GM23338 (cell line): ENCODE measurements around the gene FBXL19. TPM values are rescaled to one million over a fixed set of nuclear protein-coding genes. Genes with fewer than 3 reads are reported as not detected.

Experiments
- ATAC-seq: fragments of 200-7000 bp; cut with Tn5 transposase; 3 replicates; pipeline ENCODE4 v1.9.1; 2020
- DNase-seq: peaks from one replicate; pipeline ENCODE4 v3.0.0-alpha.2; 2015; ENCODE audit warnings: low spot score
- H2AFZ ChIP-seq: fragments of 200-600 bp; sonication (generic); 2 replicates; pipeline ENCODE4 v1.8.0; 2016; ENCODE audit warnings: antibody characterized with exemption, mild to moderate bottlenecking, moderate library complexity
- H3F3A ChIP-seq: fragments of 200-600 bp; sonication (generic); replicated peaks from 2 replicates; pipeline ENCODE4 v1.8.0; 2017; ENCODE audit warnings: antibody characterized with exemption, mixed run types, low read depth
- H3K27ac ChIP-seq: fragments of 200-600 bp; sonication (generic); 2 replicates; pipeline ENCODE4 v1.6.1; 2016; ENCODE audit warnings: low read depth
- H3K27me3 ChIP-seq: fragments of 200-600 bp; sonication (generic); 2 replicates; pipeline ENCODE4 v1.8.0; 2016; ENCODE audit warnings: mild to moderate bottlenecking, mixed run types, moderate library complexity; ENCODE audit not compliant: insufficient read depth
- H3K36me3 ChIP-seq: fragments of 200-600 bp; sonication (generic); 2 replicates; pipeline ENCODE4 v1.8.0; 2016; ENCODE audit warnings: mild to moderate bottlenecking; ENCODE audit not compliant: insufficient read depth
- H3K4me1 ChIP-seq: fragments of 200-600 bp; sonication (generic); 2 replicates; pipeline ENCODE4 v1.8.0; 2016; ENCODE audit warnings: mild to moderate bottlenecking, moderate library complexity; ENCODE audit not compliant: insufficient read depth
- H3K4me2 ChIP-seq: fragments of 200-600 bp; sonication (generic); 2 replicates; pipeline ENCODE4 v1.7.1; 2017; ENCODE audit warnings: mixed run types
- H3K4me3 ChIP-seq: fragments of 200-600 bp; sonication (generic); 2 replicates; pipeline ENCODE4 v1.6.1; 2016; ENCODE audit warnings: mixed run types
- H3K79me2 ChIP-seq: fragments of 200-600 bp; sonication (generic); replicated peaks from 2 replicates; pipeline ENCODE4 v1.8.0; 2017; ENCODE audit warnings: mild to moderate bottlenecking; ENCODE audit not compliant: insufficient read depth
- H3K9me2 ChIP-seq: fragments of 200-600 bp; sonication (generic); 2 replicates; pipeline ENCODE4 v1.8.0; 2017; ENCODE audit not compliant: insufficient read depth
- H4K20me1 ChIP-seq: fragments of 200-600 bp; sonication (generic); replicated peaks from 2 replicates; pipeline ENCODE4 v1.8.0; 2017; ENCODE audit warnings: mild to moderate bottlenecking; ENCODE audit not compliant: insufficient read depth
- H3K27ac Mint-ChIP-seq: 2 replicates; pipeline ENCODE4 v1.8.0; 2020; ENCODE audit warnings: inconsistent platforms, mild to moderate bottlenecking, moderate library complexity, mixed read lengths
- H3K27me3 Mint-ChIP-seq: 3 replicates; pipeline ENCODE4 v1.8.0; 2022; ENCODE audit warnings: low read depth, mild to moderate bottlenecking, moderate library complexity, mixed read lengths, inconsistent platforms; ENCODE audit not compliant: insufficient read depth, poor library complexity
- H3K36me3 Mint-ChIP-seq: 3 replicates; pipeline ENCODE4 v1.8.0; 2021; ENCODE audit warnings: low read depth, mild to moderate bottlenecking, inconsistent platforms, moderate library complexity, mixed read lengths
- H3K4me1 Mint-ChIP-seq: 3 replicates; pipeline ENCODE4 v1.8.0; 2020; ENCODE audit warnings: mild to moderate bottlenecking, inconsistent platforms, mixed read lengths
- H3K4me3 Mint-ChIP-seq: 3 replicates; pipeline ENCODE4 v1.8.0; 2021; ENCODE audit warnings: moderate library complexity, mild to moderate bottlenecking, inconsistent platforms, mixed read lengths
- H3K9me3 Mint-ChIP-seq: 3 replicates; pipeline ENCODE4 v1.8.0; 2020; ENCODE audit warnings: moderate library complexity, mild to moderate bottlenecking, inconsistent platforms, mixed read lengths
- EZH2 ChIP-seq: fragments of 200-600 bp; sonication (generic); IDR thresholded peaks from one replicate; pipeline ENCODE4 v1.8.0; 2017; ENCODE audit warnings: antibody characterized with exemption, mild to moderate bottlenecking, low read depth; ENCODE audit not compliant: unreplicated experiment
- POLR2AphosphoS5 ChIP-seq: IDR thresholded peaks from 2 replicates; pipeline ENCODE4 v1.6.1; 2016; ENCODE audit warnings: antibody characterized with exemption, low read depth
- STAT1 ChIP-seq: IDR thresholded peaks from one replicate; pipeline ENCODE4 v1.6.1; 2016; ENCODE audit warnings: antibody characterized with exemption; ENCODE audit not compliant: unreplicated experiment
- ZNF114 ChIP-seq: fragments of 250-450 bp; sonication (Bioruptor Pico); IDR thresholded peaks from 2 replicates; pipeline ENCODE4 v1.5.0; 2020; ENCODE audit warnings: mild to moderate bottlenecking, moderate library complexity
- ZNF462 ChIP-seq: fragments of 250-450 bp; sonication (Bioruptor Pico); IDR thresholded peaks from 2 replicates; pipeline ENCODE4 v1.5.0; 2020; ENCODE audit warnings: mild to moderate bottlenecking, moderate library complexity
- polyA plus RNA-seq: library from polyadenylated mRNA; unstranded; fragments of >200 nt; fragmentation: Nextera tagmentation; extraction: Ambion mirVana; gene quantifications from 2 replicates; pipeline ENCODE4 v1.2.1, GENCODE V29; 2016
- total RNA-seq: library from RNA; depleted of rRNA; stranded (reverse); fragments of >200 nt; shearing (Covaris generic); gene quantifications from 2 replicates; pipeline ENCODE4 v1.2.3, GENCODE V29; 2014
- TF ChIP-seq, protein P1 (sequence below), 2 experiments: fragments of 200-600 bp in 1 of 2; sonication (generic) in 1 of 2; conservative IDR thresholded peaks; 2 replicates each; pipeline versions ENCODE4 v1.5.1 to v1.6.1; 2016 to 2017; ENCODE audit warnings: antibody characterized with exemption in 2 of 2, low read depth in 2 of 2, mild to moderate bottlenecking in 2 of 2, moderate library complexity in 1 of 2

The FBXL19 gene
- total and polyA plus RNA-seq, 2 experiments from 2014 or later: 12.5 to 71.5 TPM

- no peak for ATAC-seq
- no peak overlapping the region for H3K27ac Mint-ChIP-seq
These were observed 8.5 kb upstream of the FBXL19 start for GRCh38 chr16:30914830-30915229.

DNA sequence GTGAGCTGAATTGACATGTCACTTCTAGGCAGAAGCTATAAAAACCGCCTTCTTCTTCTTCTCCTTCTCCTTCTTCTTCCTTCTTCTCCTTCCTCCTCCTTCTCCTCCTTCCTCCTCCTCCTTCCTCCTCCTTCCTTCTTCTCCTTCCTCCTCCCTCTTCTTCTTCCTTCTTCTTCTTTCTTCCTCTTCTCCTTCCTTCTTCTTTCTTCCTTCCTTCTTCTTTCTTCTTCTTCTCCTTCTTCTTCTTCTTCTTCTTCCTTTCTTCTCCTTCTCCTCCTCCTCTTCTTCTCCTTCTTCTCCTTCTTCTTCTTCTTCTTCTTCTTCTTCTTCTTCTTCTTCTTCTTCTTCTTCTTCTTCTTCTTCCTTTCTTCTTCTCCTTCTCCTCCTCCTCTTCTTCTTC, 4.8 kb upstream of the FBXL19 start:
- peaks cover 21% of the 10 kb centered on the region for H3K27me3 Mint-ChIP-seq
- H3K9me3 Mint-ChIP-seq: no peaks in the 10 kb centered on the region
- TF ChIP-seq ZNF114 (CRISPR knock-in tag) (no peak), EZH2 (no peak), ZNF462 (no peak), POLR2AphosphoS5 (no peak), STAT1 (no peak)
- TF ChIP-seq, protein P1, sequence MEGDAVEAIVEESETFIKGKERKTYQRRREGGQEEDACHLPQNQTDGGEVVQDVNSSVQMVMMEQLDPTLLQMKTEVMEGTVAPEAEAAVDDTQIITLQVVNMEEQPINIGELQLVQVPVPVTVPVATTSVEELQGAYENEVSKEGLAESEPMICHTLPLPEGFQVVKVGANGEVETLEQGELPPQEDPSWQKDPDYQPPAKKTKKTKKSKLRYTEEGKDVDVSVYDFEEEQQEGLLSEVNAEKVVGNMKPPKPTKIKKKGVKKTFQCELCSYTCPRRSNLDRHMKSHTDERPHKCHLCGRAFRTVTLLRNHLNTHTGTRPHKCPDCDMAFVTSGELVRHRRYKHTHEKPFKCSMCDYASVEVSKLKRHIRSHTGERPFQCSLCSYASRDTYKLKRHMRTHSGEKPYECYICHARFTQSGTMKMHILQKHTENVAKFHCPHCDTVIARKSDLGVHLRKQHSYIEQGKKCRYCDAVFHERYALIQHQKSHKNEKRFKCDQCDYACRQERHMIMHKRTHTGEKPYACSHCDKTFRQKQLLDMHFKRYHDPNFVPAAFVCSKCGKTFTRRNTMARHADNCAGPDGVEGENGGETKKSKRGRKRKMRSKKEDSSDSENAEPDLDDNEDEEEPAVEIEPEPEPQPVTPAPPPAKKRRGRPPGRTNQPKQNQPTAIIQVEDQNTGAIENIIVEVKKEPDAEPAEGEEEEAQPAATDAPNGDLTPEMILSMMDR (conservative IDR thresholded peaks at IDR 0.05; ENCODE audit: low read depth in 2 of 2): no peak

More at GRCh38 chr16:30914830-30915229, 8.5 kb upstream of the FBXL19 start:
- no peaks in the 10 kb centered on the region for H4K20me1 ChIP-seq
- H3K4me3 ChIP-seq: no peak overlapping the region
- Mint-ChIP-seq H3K9me3 (no peaks in the 10 kb centered on the region), H3K4me3 (no peak overlapping the region), H3K27me3 (peaks cover 4% of the 10 kb centered on the region), H3K36me3 (no peaks in the 10 kb centered on the region), H3K4me1 (peaks cover 10% of the 10 kb centered on the region; the same call in 2 of the 3 replicates)
- TF ChIP-seq ZNF114 (CRISPR knock-in tag) (no peak), POLR2AphosphoS5 (no peak), STAT1 (no peak)
- TF ChIP-seq, protein P1 (conservative IDR thresholded peaks at IDR 0.05; ENCODE audit: low read depth in 2 of 2): no peak
- no peaks in the 10 kb centered on the region for H3K36me3 ChIP-seq
- peaks cover 4% of the 10 kb centered on the region; the same call in 1 of the 2 replicates for H3K4me1 ChIP-seq
- no peak overlapping the region for H3K27ac ChIP-seq
- H3K27me3 ChIP-seq: no peaks in the 10 kb centered on the region
- no peak for DNase-seq
- H3F3A ChIP-seq: no peaks in the 10 kb centered on the region
- H3K4me2 ChIP-seq: no peak overlapping the region
- H3K79me2 ChIP-seq: no peaks in the 10 kb centered on the region
- no peak overlapping the region for H2AFZ ChIP-seq
- H3K9me2 ChIP-seq: no peaks in the 10 kb centered on the region

More for the DNA sequence above, 4.8 kb upstream of the FBXL19 start:
- ATAC-seq (no peak), DNase-seq (no peak)
- Histone ChIP-seq H3K4me3 (no peak overlapping the region), H3K27me3 (no peaks in the 10 kb centered on the region), H3K4me1 (0 out of 2 replicates have a peak, but pooled peaks cover 4% of the 10 kb centered on the region), H3K27ac (no peak overlapping the region), H3K79me2 (no peaks in the 10 kb centered on the region), H2AFZ (no peak overlapping the region), H3K9me2 (no peaks in the 10 kb centered on the region), H3K4me2 (no peak overlapping the region), H4K20me1 (no peaks in the 10 kb centered on the region; the same call in 1 of the 2 replicates), H3F3A (peaks cover 5% of the 10 kb centered on the region; the same call in 1 of the 2 replicates), H3K36me3 (no peaks in the 10 kb centered on the region)
- H3K4me1 Mint-ChIP-seq: peaks cover 2% of the 10 kb centered on the region; the same call in 1 of the 3 replicates
- H3K27ac Mint-ChIP-seq: no peak overlapping the region
- H3K4me3 Mint-ChIP-seq: no peak overlapping the region
- no peaks in the 10 kb centered on the region for H3K36me3 Mint-ChIP-seq
